HepG2 (cell line): Measurements from ENCODE around the gene PRM3. TPM values are rescaled to one million over a fixed set of nuclear protein-coding genes. Genes with fewer than 3 reads are reported as not detected.

Source experiments
- ATAC-seq: fragments of 200-7000 bp; cut with Tn5 transposase; 3 replicates; pipeline ENCODE4 v1.9.1; 2020; ENCODE audit warnings: mild to moderate bottlenecking, moderate library complexity
- BruUV-seq: library from RNA; stranded (reverse); fragments of 400-500 nt; replicated peaks from 2 replicates; lab custom pipeline; 2021; lab: Mats Ljungman, UMichigan
- CTCF ChIA-PET: fragments of 300-600 bp; formaldehyde crosslinking; extraction: SDS; loops from one replicate; lab custom pipeline; 2021; ENCODE audit warnings: low total read pairs, inconsistent platforms, low intra/inter-chr PET ratio; lab: Yijun Ruan, JAX
- POLR2A ChIA-PET: fragments of 350-600 bp; sonication (Branson Sonifier 250); formaldehyde crosslinking; loops from one replicate; lab custom pipeline; 2020; ENCODE audit warnings: antibody characterized with exemption, inconsistent platforms; lab: Yijun Ruan, JAX
- DNase-seq: peaks from one replicate; pipeline ENCODE4 v3.0.0-alpha.2; 2015; ENCODE audit warnings: low spot score
- FAIRE-seq: peaks from 3 replicates; lab custom pipeline; 2011; peaks lifted over from hg19 to GRCh38; lab: Jason Lieb, UNC
- H2AFZ ChIP-seq: one replicate; pipeline ENCODE4 v1.6.1; 2011; ENCODE audit warnings: low read length, inconsistent platforms
- H3K27ac ChIP-seq: fragments of 300-600 bp; 3 replicates; pipeline ENCODE4 v1.8.0; 2011; ENCODE audit warnings: mixed run types, mild to moderate bottlenecking, mixed read lengths, low read length, inconsistent platforms; ENCODE audit not compliant: insufficient read depth; ENCODE audit errors: extremely low read length
- H3K27me3 ChIP-seq, 2 experiments: fragments of 200-600 bp in 1 of 2; 2 replicates in 1 of 2; 3 replicates in 1 of 2; pipeline versions ENCODE4 v1.6.0 to v1.8.0; 2011; ENCODE audit warnings: low read length in 2 of 2, mild to moderate bottlenecking in 2 of 2, moderate library complexity in 2 of 2, inconsistent platforms in 1 of 2; ENCODE audit not compliant: insufficient read depth in 2 of 2, control insufficient read depth in 1 of 2
- H3K36me3 ChIP-seq, 2 experiments: fragments of 200-600 bp in 1 of 2; replicated peaks in 1 of 2; 2 replicates in 1 of 2; 3 replicates in 1 of 2; pipeline versions ENCODE4 v1.5.1 to v1.8.0; 2011; ENCODE audit warnings: low read length in 2 of 2, inconsistent platforms in 1 of 2; ENCODE audit not compliant: insufficient read depth in 2 of 2, control insufficient read depth in 1 of 2
- H3K4me1 ChIP-seq: 2 replicates; pipeline ENCODE4 v1.5.1; 2012; ENCODE audit warnings: low read length, inconsistent platforms; ENCODE audit not compliant: insufficient read depth
- H3K4me2 ChIP-seq: 2 replicates; pipeline ENCODE4 v1.6.0; 2011; ENCODE audit warnings: low read depth, low read length, inconsistent platforms
- H3K4me3 ChIP-seq, 3 experiments: fragments of 200-600 bp in 1 of 3; sonication (generic), shearing (Covaris generic) in 1 of 3; replicated peaks in 1 of 3; 2 replicates each; pipeline ENCODE4 v1.5.1; 2011 to 2016; ENCODE audit warnings: low read length in 3 of 3, inconsistent platforms in 2 of 3, low read depth in 2 of 3, mild to moderate bottlenecking in 2 of 3, control low read depth in 1 of 3, mixed read lengths in 1 of 3; ENCODE audit not compliant: insufficient read depth in 1 of 3
- H3K79me2 ChIP-seq: one replicate; pipeline ENCODE4 v1.6.1; 2011; ENCODE audit warnings: low read length, inconsistent platforms; ENCODE audit not compliant: insufficient read depth
- H3K9ac ChIP-seq: 2 replicates; pipeline ENCODE4 v1.6.0; 2011; ENCODE audit warnings: mild to moderate bottlenecking, low read depth, low read length, inconsistent platforms; ENCODE audit not compliant: insufficient read depth
- H3K9me3 ChIP-seq: 2 replicates; pipeline ENCODE4 v1.5.1; 2012; ENCODE audit warnings: mild to moderate bottlenecking, low read length
- H4K20me1 ChIP-seq: 2 replicates; pipeline ENCODE4 v1.6.0; 2011; ENCODE audit warnings: inconsistent platforms, mild to moderate bottlenecking, low read length, moderate library complexity; ENCODE audit not compliant: insufficient read depth
- ARNT2 ChIP-seq: sonication (generic); formaldehyde crosslinking; IDR thresholded peaks from 2 replicates; pipeline ENCODE4 v1.8.0; 2022; ENCODE audit warnings: mild to moderate bottlenecking, low read depth, missing genetic modification reagents, moderate library complexity
- CHD4 ChIP-seq: fragments of 200-600 bp; sonication (generic); IDR thresholded peaks from 2 replicates; pipeline ENCODE4 v1.7.0; 2017; ENCODE audit warnings: mild to moderate bottlenecking, low read length, borderline replicate concordance
- DZIP1 ChIP-seq: sonication (generic); formaldehyde crosslinking; IDR thresholded peaks from 2 replicates; pipeline ENCODE4 v1.5.0; 2020; ENCODE audit warnings: mild to moderate bottlenecking, missing genetic modification reagents
- FOXP1 ChIP-seq, 2 experiments: fragments of 450-650 bp in 1 of 2; IDR thresholded peaks; 2 replicates each; pipeline ENCODE4 v1.6.1; 2017 to 2018; ENCODE audit warnings: antibody characterized with exemption in 1 of 2
- HNRNPL ChIP-seq: fragments of 200-400 bp; formaldehyde crosslinking; IDR thresholded peaks from 2 replicates; pipeline ENCODE4 v1.6.1; 2017; ENCODE audit warnings: mild to moderate bottlenecking, low read depth, low read length
- MXI1 ChIP-seq: IDR thresholded peaks from 3 replicates; pipeline ENCODE4 v1.6.1; 2012; ENCODE audit warnings: low read depth, low read length, inconsistent platforms, borderline replicate concordance
- NRL ChIP-seq: sonication (generic); formaldehyde crosslinking; IDR thresholded peaks from 2 replicates; pipeline ENCODE4 v1.5.0; 2020; ENCODE audit warnings: missing genetic modification reagents, mild to moderate bottlenecking, moderate library complexity, borderline replicate concordance
- TOPORS ChIP-seq: sonication (generic); formaldehyde crosslinking; IDR thresholded peaks from 2 replicates; pipeline ENCODE4 v1.8.0; 2023; ENCODE audit warnings: mild to moderate bottlenecking, missing genetic modification reagents
- ZFP1 ChIP-seq: IDR thresholded peaks from 2 replicates; pipeline ENCODE4 v1.6.1; 2016
- ZNF263 ChIP-seq: sonication (generic); formaldehyde crosslinking; IDR thresholded peaks from 2 replicates; pipeline ENCODE4 v1.4.0; 2020; ENCODE audit warnings: missing genetic modification reagents
- ZNF768 ChIP-seq: sonication (generic); formaldehyde crosslinking; IDR thresholded peaks from 2 replicates; pipeline ENCODE4 v1.4.0; 2020; ENCODE audit warnings: missing genetic modification reagents
- WGBS: methylation state at CpG from one replicate; pipeline ENCODE4 v1.1.6; 2017; ENCODE audit warnings: low lambda C conversion rate; 5-methylcytosine and 5-hydroxymethylcytosine counted together
- in situ Hi-C: cut with HindIII; loops from 2 replicates; pipeline ENCODE4 v1.10.0; 2017; ENCODE audit warnings: low pct_unique_long_range_greater_than_20kb; ENCODE audit not compliant: extremely low pct_ligation_motif_present
- intact Hi-C: fragments of 100-400 bp; cut with micrococcal nuclease; formaldehyde crosslinking; loops from one replicate; pipeline ENCODE4 v1.10.0; 2022; ENCODE audit not compliant: unreplicated experiment
- polyA plus RNA-seq, 8 experiments: library from polyadenylated mRNA; depleted of rRNA in 3 of 8; stranded (reverse) in 7 of 8; unstranded in 1 of 8; fragments of >200 nt; fragmentation: Illumina TruSeq in 4 of 8; extraction: Trizol in 4 of 8; gene quantifications; 2 replicates each; pipeline versions ENCODE4 v1.2.1 to v1.2.3, GENCODE V29; 2011 to 2016; ENCODE audit warnings: low read depth in 4 of 8, missing spikeins in 1 of 8, mixed read lengths in 1 of 8; ENCODE audit not compliant: insufficient read depth in 1 of 8
- total RNA-seq, 5 experiments: library from RNA; depleted of rRNA; stranded (reverse); fragments of >200 nt; fragmentation: Illumina TruSeq; extraction: Trizol; gene quantifications; 2 replicates each; pipeline ENCODE4 v1.2.3, GENCODE V29; 2016; ENCODE audit warnings: low read depth in 1 of 5

Gene PRM3
- total and polyA plus RNA-seq, 2 of the 13 experiments (the other 11 are each of a cell fraction or from before 2014, with no cell fraction given): not detected

- FAIRE-seq (no peak), DNase-seq (no peak), ATAC-seq (no peak)
- intact Hi-C loops: no loop called here
- in situ Hi-C loops: no loop called here
- WGBS: 11% methylated on average over 5 of the region's 5 CpGs
- Histone ChIP-seq H3K9me3 (no peaks in the 10 kb centered on the region), H2AFZ (no peak overlapping the region), H3K4me1 (peaks cover 44% of the 10 kb centered on the region), H3K79me2 (no peaks in the 10 kb centered on the region), H3K4me3 (no peak overlapping the region), H3K27ac (no peak overlapping the region), H3K4me2 (no peak overlapping the region), H3K36me3 (no peaks in the 10 kb centered on the region), H3K9ac (no peak overlapping the region), H3K27me3 (peaks cover 1 to 21% of the 10 kb centered on the region in 2 experiments; a peak in 3 of 5 replicates), H4K20me1 (no peaks in the 10 kb centered on the region)
- ChIA-PET POLR2A (interaction anchor here (0.8 to 2.3 kb wide), 2 partner anchors 10 to 12 kb away, joined by 3 to 12 read pairs; partner anchors contain the start of gene SOCS1), CTCF (no interaction called here)
- no TSS peak for BruUV-seq
- TF ChIP-seq ZNF263 (CRISPR knock-in tag) (no peak), CHD4 (no peak), NRL (CRISPR knock-in tag) (no peak), FOXP1 (IDR thresholded peaks at IDR 0.05) (no peak), FOXP1 (CRISPR knock-in tag; IDR thresholded peaks at IDR 0.05) (no peak), TOPORS (CRISPR knock-in tag) (no peak), ZNF768 (CRISPR knock-in tag) (no peak), DZIP1 (CRISPR knock-in tag) (no peak), MXI1 (no peak), ARNT2 (CRISPR knock-in tag) (no peak), HNRNPL (no peak), ZFP1 (no peak)
These were observed 28.1 kb downstream of the PRM3 start for GRCh38 chr16:11245222-11245737.
